Natural killer cell (primary cell): ENCODE results near the gene JADE2. TPM values are rescaled to one million over a fixed set of nuclear protein-coding genes. Genes with fewer than 3 reads are reported as not detected.

Experiments used
- ATAC-seq, 3 donors: fragments of 150-1000 bp in 2 of 3; fragments of 200-7000 bp in 1 of 3; cut with Tn5 transposase; 1 replicate in 1 of 3; 2 replicates in 2 of 3; pipeline ENCODE4 v1.10.0; 2021; ENCODE audit warnings: mild to moderate bottlenecking in 2 of 3, moderate library complexity in 2 of 3
- DNase-seq, 2 donors: peaks; one replicate each; pipeline versions ENCODE4 v3.0.0 to v3.0.0-alpha.2; 2013 to 2021; ENCODE audit warnings: mixed read lengths in 1 of 2
- H3K27ac ChIP-seq: one replicate; pipeline ENCODE4 v1.5.1; 2013; ENCODE audit warnings: mild to moderate bottlenecking, low read length
- H3K27me3 ChIP-seq: one replicate; pipeline ENCODE4 v1.6.1; 2013; ENCODE audit warnings: low read length; ENCODE audit not compliant: control insufficient read depth, insufficient read depth
- H3K36me3 ChIP-seq: one replicate; pipeline ENCODE4 v1.6.1; 2013; ENCODE audit warnings: low read length; ENCODE audit not compliant: control insufficient read depth, insufficient read depth
- H3K4me1 ChIP-seq: one replicate; pipeline ENCODE4 v1.6.1; 2013; ENCODE audit warnings: low read length; ENCODE audit not compliant: control insufficient read depth, insufficient read depth
- H3K4me3 ChIP-seq: one replicate; pipeline ENCODE4 v1.5.1; 2013; ENCODE audit warnings: low read length
- H3K9me3 ChIP-seq: one replicate; pipeline ENCODE4 v1.6.1; 2013; ENCODE audit warnings: low read length; ENCODE audit not compliant: control insufficient read depth, insufficient read depth
- H3K27ac Mint-ChIP-seq, 2 donors: one replicate each; pipeline ENCODE4 v1.8.0; 2022; ENCODE audit warnings: mild to moderate bottlenecking in 2 of 2, mixed read lengths in 2 of 2, moderate library complexity in 1 of 2
- H3K27me3 Mint-ChIP-seq, 2 donors: one replicate each; pipeline ENCODE4 v1.8.0; 2022; ENCODE audit warnings: low read depth in 2 of 2, mixed read lengths in 2 of 2
- H3K36me3 Mint-ChIP-seq: one replicate; pipeline ENCODE4 v1.8.0; 2022; ENCODE audit warnings: mixed read lengths
- H3K4me1 Mint-ChIP-seq, 2 donors: one replicate each; pipeline ENCODE4 v1.8.0; 2022; ENCODE audit warnings: mixed read lengths in 2 of 2
- H3K4me3 Mint-ChIP-seq: one replicate; pipeline ENCODE4 v1.8.0; 2022; ENCODE audit warnings: mild to moderate bottlenecking, moderate library complexity, mixed read lengths
- H3K9me3 Mint-ChIP-seq, 2 donors: one replicate each; pipeline ENCODE4 v1.8.0; 2022; ENCODE audit warnings: mixed read lengths in 2 of 2
- WGBS: methylation state at CpG from one replicate; pipeline ENCODE4 v1.1.7; 2013; ENCODE audit warnings: missing lambda C conversion rate; ENCODE audit not compliant: insufficient coverage; 5-methylcytosine and 5-hydroxymethylcytosine counted together
- intact Hi-C: fragments of 100-400 bp; cut with micrococcal nuclease; formaldehyde crosslinking; loops from one replicate; pipeline ENCODE4 v1.14.2; 2022
- total RNA-seq, 4 donors: library from RNA; stranded (reverse); fragments of 120-200 nt in 1 of 4; gene quantifications; one replicate each; pipeline versions ENCODE4 v1.2.3 to v1.2.4, GENCODE V29; 2013 to 2022
- TF ChIP-seq, protein P1 (sequence below): fragments of 200-600 bp; IDR thresholded peaks from one replicate; pipeline ENCODE4 v1.8.0; 2022; ENCODE audit warnings: antibody characterized with exemption

The JADE2 gene
- total RNA-seq, 3 donors from 2014 or later (not counting 1 experiment from before 2014, with no cell fraction given) = 130 to 174 (median 173) TPM

DNA sequence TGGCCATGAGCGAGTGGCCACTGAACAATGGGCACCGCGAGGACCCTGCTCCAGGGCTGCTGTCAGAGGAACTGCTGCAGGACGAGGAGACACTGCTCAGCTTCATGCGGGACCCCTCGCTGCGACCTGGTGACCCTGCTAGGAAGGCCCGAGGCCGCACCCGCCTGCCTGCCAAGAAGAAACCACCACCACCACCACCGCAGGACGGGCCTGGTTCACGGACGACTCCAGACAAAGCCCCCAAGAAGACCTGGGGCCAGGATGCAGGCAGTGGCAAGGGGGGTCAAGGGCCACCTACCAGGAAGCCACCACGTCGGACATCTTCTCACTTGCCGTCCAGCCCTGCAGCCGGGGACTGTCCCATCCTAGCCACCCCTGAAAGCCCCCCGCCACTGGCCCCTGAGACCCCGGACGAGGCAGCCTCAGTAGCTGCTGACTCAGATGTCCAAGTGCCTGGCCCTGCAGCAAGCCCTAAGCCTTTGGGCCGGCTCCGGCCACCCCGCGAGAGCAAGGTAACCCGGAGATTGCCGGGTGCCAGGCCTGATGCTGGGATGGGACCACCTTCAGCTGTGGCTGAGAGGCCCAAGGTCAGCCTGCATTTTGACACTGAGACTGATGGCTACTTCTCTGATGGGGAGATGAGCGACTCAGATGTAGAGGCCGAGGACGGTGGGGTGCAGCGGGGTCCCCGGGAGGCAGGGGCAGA lies 53.3 kb downstream of the JADE2 start:
- no peaks in the 10 kb centered on the region for H3K9me3 ChIP-seq
- H3K36me3 Mint-ChIP-seq = no peaks in the 10 kb centered on the region
- no peaks in the 10 kb centered on the region for H3K27me3 ChIP-seq
- no peaks in the 10 kb centered on the region for H3K27me3 Mint-ChIP-seq
- no peak for DNase-seq
- H3K4me1 ChIP-seq = peaks cover 7% of the 10 kb centered on the region
- TF ChIP-seq, protein P1, sequence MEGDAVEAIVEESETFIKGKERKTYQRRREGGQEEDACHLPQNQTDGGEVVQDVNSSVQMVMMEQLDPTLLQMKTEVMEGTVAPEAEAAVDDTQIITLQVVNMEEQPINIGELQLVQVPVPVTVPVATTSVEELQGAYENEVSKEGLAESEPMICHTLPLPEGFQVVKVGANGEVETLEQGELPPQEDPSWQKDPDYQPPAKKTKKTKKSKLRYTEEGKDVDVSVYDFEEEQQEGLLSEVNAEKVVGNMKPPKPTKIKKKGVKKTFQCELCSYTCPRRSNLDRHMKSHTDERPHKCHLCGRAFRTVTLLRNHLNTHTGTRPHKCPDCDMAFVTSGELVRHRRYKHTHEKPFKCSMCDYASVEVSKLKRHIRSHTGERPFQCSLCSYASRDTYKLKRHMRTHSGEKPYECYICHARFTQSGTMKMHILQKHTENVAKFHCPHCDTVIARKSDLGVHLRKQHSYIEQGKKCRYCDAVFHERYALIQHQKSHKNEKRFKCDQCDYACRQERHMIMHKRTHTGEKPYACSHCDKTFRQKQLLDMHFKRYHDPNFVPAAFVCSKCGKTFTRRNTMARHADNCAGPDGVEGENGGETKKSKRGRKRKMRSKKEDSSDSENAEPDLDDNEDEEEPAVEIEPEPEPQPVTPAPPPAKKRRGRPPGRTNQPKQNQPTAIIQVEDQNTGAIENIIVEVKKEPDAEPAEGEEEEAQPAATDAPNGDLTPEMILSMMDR = no peak
- WGBS = 97% methylated on average over 32 of the region's 32 CpGs
- no peak overlapping the region for H3K27ac Mint-ChIP-seq
- H3K9me3 Mint-ChIP-seq = no peaks in the 10 kb centered on the region
- no peak for ATAC-seq
- peaks cover 27 to 28% of the 10 kb centered on the region in 2 donors for H3K4me1 Mint-ChIP-seq
- intact Hi-C loops = no loop called here
- no peak overlapping the region for H3K27ac ChIP-seq
- H3K4me3 Mint-ChIP-seq = no peak overlapping the region
- peaks cover 58% of the 10 kb centered on the region for H3K36me3 ChIP-seq
- no peak overlapping the region for H3K4me3 ChIP-seq

DNA sequence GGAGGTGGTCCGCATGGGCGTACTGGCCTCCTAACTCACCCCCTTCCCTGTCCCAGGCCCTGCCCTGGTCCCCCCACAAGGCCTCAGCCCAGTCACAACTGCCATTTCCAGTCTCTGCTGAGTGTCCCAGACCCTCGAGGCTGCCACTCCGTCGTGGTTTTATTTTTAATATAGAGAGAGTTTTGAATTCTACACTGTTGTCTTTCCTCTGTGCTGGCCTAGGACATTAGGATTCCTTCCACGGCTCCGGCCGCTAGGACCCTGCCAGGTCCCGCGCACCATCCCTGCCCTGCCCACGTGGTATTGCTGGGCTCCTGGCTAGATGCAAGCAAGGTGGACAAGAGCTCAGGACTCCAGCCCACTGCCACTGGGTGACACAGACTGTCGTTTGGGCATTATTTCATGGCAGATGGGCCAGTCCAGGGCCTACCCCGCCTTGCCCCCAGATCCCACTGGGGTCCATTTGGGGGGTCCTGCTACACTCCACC lies 53.9 kb downstream of the JADE2 start:
- no peak overlapping the region for H3K27ac Mint-ChIP-seq
- DNase-seq = no peak
- H3K4me3 ChIP-seq = no peak overlapping the region
- H3K4me1 Mint-ChIP-seq = peaks cover 25 to 27% of the 10 kb centered on the region in 2 donors
- H3K27me3 ChIP-seq = no peaks in the 10 kb centered on the region
- H3K4me3 Mint-ChIP-seq = no peak overlapping the region
- no peaks in the 10 kb centered on the region for H3K27me3 Mint-ChIP-seq
- intact Hi-C loops = no loop called here
- peaks cover 7% of the 10 kb centered on the region for H3K4me1 ChIP-seq
- peaks cover 52% of the 10 kb centered on the region for H3K36me3 ChIP-seq
- WGBS = 97% methylated on average over 13 of the region's 13 CpGs
- no peak for ATAC-seq
- no peaks in the 10 kb centered on the region for H3K36me3 Mint-ChIP-seq
- TF ChIP-seq, protein P1 = no peak
- no peak overlapping the region for H3K27ac ChIP-seq
- no peaks in the 10 kb centered on the region for H3K9me3 Mint-ChIP-seq
- no peaks in the 10 kb centered on the region for H3K9me3 ChIP-seq

GRCh38 chr5:134580001-134580460 lies 54.6 kb downstream of the JADE2 start:
- no peaks in the 10 kb centered on the region for H3K9me3 ChIP-seq
- H3K9me3 Mint-ChIP-seq = no peaks in the 10 kb centered on the region
- H3K27ac Mint-ChIP-seq = no peak overlapping the region
- no peak for DNase-seq
- intact Hi-C loops = no loop called here
- TF ChIP-seq, protein P1 = no peak
- H3K36me3 Mint-ChIP-seq = no peaks in the 10 kb centered on the region
- no peaks in the 10 kb centered on the region for H3K27me3 ChIP-seq
- ATAC-seq = no peak
- no peak overlapping the region for H3K4me3 ChIP-seq
- H3K27ac ChIP-seq = no peak overlapping the region
- H3K27me3 Mint-ChIP-seq = no peaks in the 10 kb centered on the region
- H3K4me3 Mint-ChIP-seq = no peak overlapping the region
- peaks cover 7% of the 10 kb centered on the region for H3K4me1 ChIP-seq
- H3K36me3 ChIP-seq = peaks cover 47% of the 10 kb centered on the region
- peaks cover 18 to 20% of the 10 kb centered on the region in 2 donors for H3K4me1 Mint-ChIP-seq
- 96% methylated on average over 8 of the region's 14 CpGs for WGBS
